Measurements from ENCODE around the gene MATK. TPM values are rescaled to one million over a fixed set of nuclear protein-coding genes. Genes with fewer than 3 reads are reported as not detected.
"Not testable (repeated sequence)": the region's sequence is repeated elsewhere in the genome, so short reads cannot be mapped to it uniquely, and the experiment has no call there.

MATK gene
- total and polyA plus RNA-seq, 10 of the 15 experiments (the other 5 are each of a cell fraction or from before 2014, with no cell fraction given): 0.24 to 2.2 (median 1.1) TPM; not detected in 2

GRCh38 chr19:3757705-3758104 is 28.5 kb downstream of the MATK start:
- CTCF ChIA-PET: interaction anchor here (1.7 kb wide), 1 partner anchor 61 kb away, joined by 4 read pairs; no protein-coding TSS in a partner anchor
- H2AFZ ChIP-seq (ENCODE audit: control insufficient read depth, low read depth, low read length); SMC1A ChIA-PET (ENCODE audit: uncharacterized antibody, unreplicated experiment); H3K4me1 ChIP-seq (ENCODE audit: control insufficient read depth, insufficient read depth, low read length); FAIRE-seq; ATAC-seq; H3K9me3 ChIP-seq (replicated peaks; ENCODE audit: control insufficient read depth, insufficient read depth, low read length); H3K27me3 ChIP-seq (replicated peaks in 1 of 2; ENCODE audit: control insufficient read depth in 2 of 2, insufficient read depth in 2 of 2, low read length in 1 of 2); in situ Hi-C loops (cut with MboI); BruUV-seq (replicated peaks); intact Hi-C loops (cut with micrococcal nuclease; ENCODE audit: unreplicated experiment); RAD21 ChIA-PET (ENCODE audit: unreplicated experiment); H3K27ac ChIP-seq (ENCODE audit: control insufficient read depth, insufficient read depth); DNase-seq (ENCODE audit: low read depth, low spot score); H4K20me1 ChIP-seq (ENCODE audit: control insufficient read depth, insufficient read depth); H3K36me3 ChIP-seq (ENCODE audit: control insufficient read depth in 2 of 2, insufficient read depth in 2 of 2, low read length in 1 of 2); H3K4me2 ChIP-seq (ENCODE audit: control insufficient read depth, insufficient read depth); H3K4me3 ChIP-seq; H3K9ac ChIP-seq (ENCODE audit: control insufficient read depth, insufficient read depth, low read length): not testable (repeated sequence)
- H3K79me2 ChIP-seq (ENCODE audit: control insufficient read depth, insufficient read depth, low read length): peaks cover 18% of the 10 kb centered on the region
- POLR2A ChIA-PET: interaction anchor here (0.6 kb wide), 1 partner anchor 382 kb away, joined by 8 read pairs; no protein-coding TSS in a partner anchor
- WGBS (ENCODE audit: insufficient coverage, insufficient replicate concordance, low lambda C conversion rate, missing lambda C conversion rate): 86% methylated on average over 7 of the region's 7 CpGs
- TF ChIP-seq ZBTB40 (IDR thresholded peaks at IDR 0.05; ENCODE audit: borderline replicate concordance): peak; percentile 82

All from GM12878 (cell line).